ENCODE results near the gene PSMG2. TPM values are rescaled to one million over a fixed set of nuclear protein-coding genes. Genes with fewer than 3 reads are reported as not detected.
A peak's percentile ranks its signal among the peaks of the same experiment; 100 is the strongest.
"Not testable (repeated sequence)": the region's sequence is repeated elsewhere in the genome, so short reads cannot be mapped to it uniquely, and the experiment has no call there.

The PSMG2 gene
- total and polyA plus RNA-seq, 4 experiments from 2014 or later = 59.7 to 139 (median 90.6) TPM

DNA sequence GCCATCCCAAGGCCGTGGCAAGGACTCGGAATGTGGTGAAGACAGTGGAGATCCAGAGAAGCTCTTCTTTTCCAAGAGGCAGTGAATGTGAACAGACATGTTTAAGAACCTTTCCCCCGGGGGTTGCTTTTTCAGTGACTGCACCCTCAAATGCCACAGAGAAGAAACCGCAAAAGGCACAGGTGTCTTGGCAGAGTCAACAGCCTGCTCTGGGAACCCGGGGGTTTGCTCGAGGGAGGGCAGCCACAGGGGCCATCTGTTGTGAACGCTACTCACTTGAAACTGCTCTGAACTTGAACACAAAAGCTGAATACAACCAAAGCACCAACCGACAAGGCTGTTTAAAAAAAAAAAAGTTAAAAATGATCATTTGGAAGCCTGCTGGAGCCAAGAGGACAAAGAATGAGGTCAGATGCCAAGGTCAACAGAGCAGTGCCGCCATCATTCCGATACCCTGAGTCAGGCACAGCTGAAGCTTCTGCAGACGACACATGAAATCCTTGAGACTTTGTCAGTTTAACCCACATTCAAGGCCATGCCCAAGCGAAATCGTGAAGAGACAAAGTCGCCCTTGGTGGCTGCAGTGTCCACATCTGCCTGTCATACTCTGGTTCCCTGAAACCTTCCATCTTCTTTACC is 47.4 kb downstream of the PSMG2 start:
- Histone ChIP-seq H3K36me3 (ENCODE audit: insufficient read depth, low read length) (no peaks in the 10 kb centered on the region), H3K4me1 (ENCODE audit: insufficient read depth, low read length) (peaks cover 5% of the 10 kb centered on the region), H3K9me3 (ENCODE audit: control insufficient read depth in 1 of 2, low read length in 2 of 2) (no peaks in the 10 kb centered on the region), H3K4me3 (ENCODE audit: low read length in 2 of 2) (no peak overlapping the region), H3K27ac (ENCODE audit: low read depth, low read length) (no peak overlapping the region), H3K27me3 (ENCODE audit: insufficient read depth, low read length) (no peaks in the 10 kb centered on the region)
- Mint-ChIP-seq H3K4me1 (peaks cover 0 to 11% (median 3%) of the 10 kb centered on the region in 4 donors), H3K9me3 (no peaks in the 10 kb centered on the region), H3K27me3 (no peaks in the 10 kb centered on the region), H3K36me3 (no peaks in the 10 kb centered on the region), H3K4me3 (peak overlapping the region in 2 of 8 donors; percentile 36 to 53), H3K27ac (peak overlapping the region in 2 of 7 donors; percentile 9 to 22)
- DNase-seq = no peak
- ChIA-PET POLR2A (ENCODE audit: partially characterized antibody) (interaction anchor here (0.6 to 1.3 kb wide), 3 partner anchors 18 to 198 kb away, joined by 3 to 4 read pairs (median 4); no protein-coding TSS in a partner anchor), CTCF (ENCODE audit: partially characterized antibody) (interaction anchor here (0.8 to 10.5 kb wide), 2 partner anchors 143 to 185 kb away, joined by 3 to 115 read pairs; no protein-coding TSS in a partner anchor)
- intact Hi-C loops (cut with micrococcal nuclease) = no loop called here

- Mint-ChIP-seq H3K36me3 (no peaks in the 10 kb centered on the region), H3K9me3 (no peaks in the 10 kb centered on the region), H3K27ac (no peak overlapping the region), H3K27me3 (no peaks in the 10 kb centered on the region), H3K4me3 (no peak overlapping the region), H3K4me1 (peaks cover 0 to 11% (median 3%) of the 10 kb centered on the region in 4 donors)
- no peaks in the 10 kb centered on the region for H3K9me3 ChIP-seq (ENCODE audit: control insufficient read depth in 1 of 2, low read length in 2 of 2)
- ChIA-PET POLR2A (ENCODE audit: partially characterized antibody) (interaction anchor here (1.3 kb wide), 1 partner anchor 25 kb away, joined by 4 read pairs; no protein-coding TSS in a partner anchor), CTCF (ENCODE audit: partially characterized antibody) (interaction anchor here (0.8 kb wide), 1 partner anchor 143 kb away, joined by 3 read pairs; no protein-coding TSS in a partner anchor)
- H3K4me1 ChIP-seq (ENCODE audit: insufficient read depth, low read length) = peaks cover 5% of the 10 kb centered on the region
- H3K4me3 ChIP-seq (ENCODE audit: low read length in 2 of 2) = no peak overlapping the region
- H3K27me3 ChIP-seq (ENCODE audit: insufficient read depth, low read length) = no peaks in the 10 kb centered on the region
- DNase-seq = no peak
- no peaks in the 10 kb centered on the region for H3K36me3 ChIP-seq (ENCODE audit: insufficient read depth, low read length)
- H3K27ac ChIP-seq (ENCODE audit: low read depth, low read length) = no peak overlapping the region
- intact Hi-C loops (cut with micrococcal nuclease) = no loop called here
Observed at GRCh38 chr18:12750715-12751502, 48.1 kb downstream of the PSMG2 start.

DNA sequence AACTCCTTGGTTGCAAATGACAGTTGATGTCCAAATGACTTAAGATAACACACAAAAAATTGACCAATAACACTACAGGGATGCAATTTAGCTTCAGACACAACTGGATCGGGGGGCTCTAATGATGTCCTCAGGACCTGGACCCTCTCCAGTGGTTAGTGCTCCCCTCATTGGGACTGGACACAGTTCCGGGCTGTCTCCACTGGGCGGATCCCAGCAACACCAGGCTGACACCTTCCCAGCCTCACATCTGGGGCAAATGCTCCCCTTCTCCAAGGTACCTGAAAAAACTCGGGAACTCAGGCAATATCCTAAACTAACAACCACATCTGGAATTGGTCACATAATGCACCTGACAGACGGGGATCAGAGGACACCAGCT is 48.7 kb downstream of the PSMG2 start:
- ChIA-PET CTCF (ENCODE audit: partially characterized antibody) (no interaction called here), POLR2A (ENCODE audit: partially characterized antibody) (no interaction called here)
- Mint-ChIP-seq H3K9me3 (no peaks in the 10 kb centered on the region), H3K4me1 (peaks cover 0 to 11% (median 3%) of the 10 kb centered on the region in 4 donors), H3K27me3 (no peaks in the 10 kb centered on the region), H3K36me3 (peaks cover under 1% of the 10 kb centered on the region in 2 donors), H3K4me3 (no peak overlapping the region), H3K27ac (no peak overlapping the region)
- Histone ChIP-seq H3K4me3 (ENCODE audit: low read length in 2 of 2) (no peak overlapping the region), H3K36me3 (ENCODE audit: insufficient read depth, low read length) (no peaks in the 10 kb centered on the region), H3K9me3 (ENCODE audit: control insufficient read depth in 1 of 2, low read length in 2 of 2) (no peaks in the 10 kb centered on the region), H3K27ac (ENCODE audit: low read depth, low read length) (no peak overlapping the region), H3K4me1 (ENCODE audit: insufficient read depth, low read length) (peaks cover 5% of the 10 kb centered on the region), H3K27me3 (ENCODE audit: insufficient read depth, low read length) (no peaks in the 10 kb centered on the region)
- no peak for DNase-seq
- intact Hi-C loops (cut with micrococcal nuclease) = no loop called here

GRCh38 chr18:12751891-12752290 is 49.0 kb downstream of the PSMG2 start:
- H3K9me3 Mint-ChIP-seq = no peaks in the 10 kb centered on the region
- intact Hi-C loops (cut with micrococcal nuclease) = no loop called here
- ChIA-PET POLR2A (ENCODE audit: partially characterized antibody) (no interaction called here), CTCF (ENCODE audit: partially characterized antibody) (interaction anchor here (1.7 to 2.0 kb wide), 2 partner anchors 142 to 182 kb away, joined by 5 to 6 read pairs; no protein-coding TSS in a partner anchor)
- Histone ChIP-seq H3K9me3 (ENCODE audit: control insufficient read depth in 1 of 2, low read length in 2 of 2) (no peaks in the 10 kb centered on the region), H3K4me3 (ENCODE audit: low read length in 2 of 2) (no peak overlapping the region), H3K36me3 (ENCODE audit: insufficient read depth, low read length) (no peaks in the 10 kb centered on the region), H3K4me1 (ENCODE audit: insufficient read depth, low read length) (peaks cover 5% of the 10 kb centered on the region), H3K27ac (ENCODE audit: low read depth, low read length) (no peak overlapping the region), H3K27me3 (ENCODE audit: insufficient read depth, low read length) (no peaks in the 10 kb centered on the region)
- DNase-seq = no peak
- H3K27me3 Mint-ChIP-seq = no peaks in the 10 kb centered on the region
- no peak overlapping the region for H3K27ac Mint-ChIP-seq
- H3K4me1 Mint-ChIP-seq = peaks cover 0 to 11% (median 3%) of the 10 kb centered on the region in 4 donors
- peaks cover 2 to 3% of the 10 kb centered on the region in 2 donors for H3K36me3 Mint-ChIP-seq
- no peak overlapping the region for H3K4me3 Mint-ChIP-seq

DNA sequence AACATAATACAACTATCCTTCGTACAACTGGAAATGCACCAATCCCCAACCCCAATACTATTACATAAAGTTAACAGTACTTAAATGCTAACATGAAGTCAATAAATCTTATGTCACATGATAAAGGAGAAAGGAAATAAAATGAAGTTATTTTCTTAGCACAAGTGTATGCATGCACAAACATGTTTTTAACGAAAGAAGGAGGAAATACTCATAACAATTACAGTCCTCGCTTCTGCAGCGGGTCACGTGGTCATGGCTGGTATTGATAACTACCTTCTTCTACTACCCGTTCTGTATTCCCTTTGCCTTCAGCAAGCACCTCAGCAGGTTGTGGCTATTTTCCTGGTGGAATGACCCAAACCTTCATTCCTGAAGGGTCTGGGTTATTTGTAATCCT is 51.7 kb downstream of the PSMG2 start:
- no peaks in the 10 kb centered on the region for H3K27me3 ChIP-seq (ENCODE audit: insufficient read depth, low read length)
- Mint-ChIP-seq H3K4me1 (peaks cover 0 to 11% (median 3%) of the 10 kb centered on the region in 4 donors), H3K36me3 (peaks cover 2 to 3% of the 10 kb centered on the region in 2 donors), H3K4me3 (no peak overlapping the region), H3K9me3 (no peaks in the 10 kb centered on the region), H3K27ac (peak overlapping the region in 1 of 7 donors; percentile 77), H3K27me3 (no peaks in the 10 kb centered on the region)
- no peak for DNase-seq
- intact Hi-C loops (cut with micrococcal nuclease) = no loop called here
- ChIA-PET POLR2A (ENCODE audit: partially characterized antibody) (no interaction called here), CTCF (ENCODE audit: partially characterized antibody) (no interaction called here)
- H3K4me1 ChIP-seq (ENCODE audit: insufficient read depth, low read length) = peaks cover 5% of the 10 kb centered on the region
- no peaks in the 10 kb centered on the region for H3K9me3 ChIP-seq (ENCODE audit: control insufficient read depth in 1 of 2, low read length in 2 of 2)
- no peak overlapping the region for H3K27ac ChIP-seq (ENCODE audit: low read depth, low read length)
- no peak overlapping the region for H3K4me3 ChIP-seq (ENCODE audit: low read length in 2 of 2)
- H3K36me3 ChIP-seq (ENCODE audit: insufficient read depth, low read length) = no peaks in the 10 kb centered on the region

DNA sequence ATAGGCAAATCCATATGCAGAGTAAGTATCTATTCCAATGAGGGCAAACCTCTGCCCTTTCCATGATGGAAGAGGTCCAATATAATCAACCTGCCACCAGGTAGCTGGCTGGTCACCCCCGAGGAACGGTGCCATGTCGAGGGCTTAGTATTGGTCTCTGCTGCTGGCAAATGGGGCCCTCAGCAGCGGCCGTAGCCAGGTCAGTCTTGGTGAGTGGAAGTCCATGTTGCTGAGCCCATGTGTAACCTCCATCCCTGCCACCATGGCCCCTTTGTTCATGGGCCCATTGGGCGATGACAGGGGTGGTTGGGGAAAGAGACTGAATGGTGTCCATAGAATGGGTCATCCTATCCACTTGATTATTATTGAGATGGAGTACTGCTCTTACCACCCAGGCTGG is 52.8 kb downstream of the PSMG2 start:
- H3K4me3 Mint-ChIP-seq; POLR2A ChIA-PET (ENCODE audit: partially characterized antibody): not testable (repeated sequence)

GRCh38 chr18:12756619-12757239 is 53.9 kb downstream of the PSMG2 start:
- H3K27ac ChIP-seq (ENCODE audit: low read depth, low read length); H3K36me3 Mint-ChIP-seq; H3K4me3 Mint-ChIP-seq; H3K4me1 ChIP-seq (ENCODE audit: insufficient read depth, low read length); H3K4me3 ChIP-seq (ENCODE audit: low read length in 2 of 2); H3K27me3 Mint-ChIP-seq; CTCF ChIA-PET (ENCODE audit: partially characterized antibody); H3K27ac Mint-ChIP-seq; DNase-seq; H3K27me3 ChIP-seq (ENCODE audit: insufficient read depth, low read length); POLR2A ChIA-PET (ENCODE audit: partially characterized antibody); H3K9me3 Mint-ChIP-seq; H3K9me3 ChIP-seq (ENCODE audit: control insufficient read depth in 1 of 2, low read length in 2 of 2); H3K36me3 ChIP-seq (ENCODE audit: insufficient read depth, low read length); H3K4me1 Mint-ChIP-seq; intact Hi-C loops (cut with micrococcal nuclease): not testable (repeated sequence)

More for the DNA sequence above, 52.8 kb downstream of the PSMG2 start:
- H3K27me3 ChIP-seq (ENCODE audit: insufficient read depth, low read length); intact Hi-C loops (cut with micrococcal nuclease); H3K4me1 ChIP-seq (ENCODE audit: insufficient read depth, low read length); H3K36me3 ChIP-seq (ENCODE audit: insufficient read depth, low read length); H3K27ac Mint-ChIP-seq; H3K4me3 ChIP-seq (ENCODE audit: low read length in 2 of 2); CTCF ChIA-PET (ENCODE audit: partially characterized antibody); H3K4me1 Mint-ChIP-seq; H3K36me3 Mint-ChIP-seq; H3K27ac ChIP-seq (ENCODE audit: low read depth, low read length); H3K9me3 ChIP-seq (ENCODE audit: control insufficient read depth in 1 of 2, low read length in 2 of 2); DNase-seq; H3K27me3 Mint-ChIP-seq; H3K9me3 Mint-ChIP-seq: not testable (repeated sequence)
